GM12874 (cell line): ENCODE results near the gene RER1.

Experiments
- TF ChIP-seq, protein P1 (sequence below): IDR thresholded peaks from 2 replicates; pipeline ENCODE4 v1.5.1; 2011; ENCODE audit warnings: low read depth, mild to moderate bottlenecking, control low read depth, low read length, moderate library complexity; ENCODE audit not compliant: insufficient read depth

The RER1 gene

DNA sequence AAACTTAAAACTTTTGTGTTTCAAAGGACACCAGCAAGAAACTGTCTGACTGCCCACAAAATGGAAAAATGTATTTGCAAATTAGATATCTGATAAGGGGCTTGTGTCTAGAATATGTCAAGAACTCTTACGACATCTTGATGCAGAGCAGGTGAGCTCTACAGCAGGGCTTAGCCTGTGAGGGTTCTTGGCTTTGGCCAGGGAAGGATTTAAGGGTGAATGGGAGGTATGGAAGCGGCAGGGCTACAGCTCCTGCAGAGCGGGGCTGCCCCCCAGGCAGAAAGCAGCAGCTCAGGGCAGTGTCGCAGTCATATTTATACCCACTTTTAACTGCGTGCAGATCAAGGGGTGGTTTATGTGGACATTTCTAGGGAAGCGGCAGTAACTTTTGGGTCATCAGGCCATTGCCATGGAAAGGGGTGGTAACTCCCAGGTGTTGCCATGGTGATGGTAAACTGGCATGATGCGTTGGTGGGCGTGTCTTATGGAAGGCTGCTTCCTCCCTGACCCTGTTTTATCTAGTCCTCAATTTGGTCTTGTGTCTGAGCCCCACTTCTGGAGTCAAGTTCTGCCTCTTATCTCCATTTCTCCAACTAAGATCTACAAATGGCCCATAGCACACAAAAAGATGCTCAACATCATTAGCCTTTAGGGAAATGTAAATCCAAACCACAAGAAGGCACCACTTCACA lies 23.4 kb upstream of the RER1 start:
- TF ChIP-seq, protein P1, sequence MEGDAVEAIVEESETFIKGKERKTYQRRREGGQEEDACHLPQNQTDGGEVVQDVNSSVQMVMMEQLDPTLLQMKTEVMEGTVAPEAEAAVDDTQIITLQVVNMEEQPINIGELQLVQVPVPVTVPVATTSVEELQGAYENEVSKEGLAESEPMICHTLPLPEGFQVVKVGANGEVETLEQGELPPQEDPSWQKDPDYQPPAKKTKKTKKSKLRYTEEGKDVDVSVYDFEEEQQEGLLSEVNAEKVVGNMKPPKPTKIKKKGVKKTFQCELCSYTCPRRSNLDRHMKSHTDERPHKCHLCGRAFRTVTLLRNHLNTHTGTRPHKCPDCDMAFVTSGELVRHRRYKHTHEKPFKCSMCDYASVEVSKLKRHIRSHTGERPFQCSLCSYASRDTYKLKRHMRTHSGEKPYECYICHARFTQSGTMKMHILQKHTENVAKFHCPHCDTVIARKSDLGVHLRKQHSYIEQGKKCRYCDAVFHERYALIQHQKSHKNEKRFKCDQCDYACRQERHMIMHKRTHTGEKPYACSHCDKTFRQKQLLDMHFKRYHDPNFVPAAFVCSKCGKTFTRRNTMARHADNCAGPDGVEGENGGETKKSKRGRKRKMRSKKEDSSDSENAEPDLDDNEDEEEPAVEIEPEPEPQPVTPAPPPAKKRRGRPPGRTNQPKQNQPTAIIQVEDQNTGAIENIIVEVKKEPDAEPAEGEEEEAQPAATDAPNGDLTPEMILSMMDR, result no peak

GRCh38 chr1:2372551-2373490 lies 18.8 kb upstream of the RER1 start:
- TF ChIP-seq, protein P1, result no peak

- TF ChIP-seq, protein P1, result no peak
These were observed 17.9 kb upstream of the RER1 start for GRCh38 chr1:2373551-2374251.

GRCh38 chr1:2374252-2375155 lies 17.1 kb upstream of the RER1 start:
- TF ChIP-seq, protein P1, result no peak

DNA sequence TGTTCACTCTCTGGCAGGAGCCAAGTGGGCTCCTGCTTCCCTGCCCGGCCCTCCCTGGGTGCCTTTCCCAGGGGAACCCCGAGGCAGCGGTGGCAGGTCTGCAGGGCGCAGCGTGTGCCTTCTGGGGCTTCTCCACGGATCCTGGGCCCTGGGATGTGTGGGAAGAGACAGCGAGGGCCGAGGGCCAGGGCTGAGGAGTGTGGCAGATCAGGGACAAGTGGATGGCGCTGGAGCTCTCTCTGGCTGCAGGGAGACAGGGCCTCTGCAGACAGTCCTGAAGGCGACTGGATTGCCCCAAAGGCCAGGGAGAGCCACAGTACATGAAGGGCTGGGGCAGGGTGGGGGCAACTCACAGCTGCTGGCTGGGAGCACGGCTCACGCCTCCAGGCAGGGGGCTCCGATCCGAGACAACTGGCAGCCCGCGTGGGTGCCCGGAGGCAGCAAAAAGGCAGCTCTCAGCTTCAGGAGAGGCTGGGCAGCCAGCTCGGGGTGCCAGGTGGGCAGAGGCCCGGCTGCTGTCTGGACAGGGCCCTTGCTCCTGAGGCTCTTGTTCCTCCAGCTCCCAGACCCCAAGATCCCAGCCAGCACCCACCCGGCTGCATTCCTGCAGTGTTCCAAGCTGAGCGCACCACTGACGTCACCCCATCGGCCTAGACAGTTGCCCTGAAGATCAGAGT lies 16.3 kb upstream of the RER1 start:
- TF ChIP-seq, protein P1, result no peak

DNA sequence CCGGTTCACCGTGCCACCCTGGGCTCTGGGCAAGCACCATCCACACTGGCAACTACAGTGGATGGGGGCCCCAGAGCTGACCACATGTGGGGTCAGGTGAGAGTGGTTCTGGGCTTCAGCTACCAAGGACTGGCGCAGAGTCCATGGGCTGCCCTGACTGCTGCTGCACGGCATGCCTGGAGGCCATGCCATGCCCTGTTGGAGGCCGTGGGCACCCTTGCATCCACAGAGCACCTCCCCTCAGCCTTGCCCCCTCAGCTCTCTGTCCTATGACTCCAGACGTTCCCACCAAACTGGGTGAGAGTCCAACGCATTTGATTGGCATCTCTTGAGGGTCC lies 15.7 kb upstream of the RER1 start:
- TF ChIP-seq, protein P1, result no peak
